HG02588 (cell line): Measurements from ENCODE around the gene ADAMTS18.

ENCODE experiments used
- ATAC-seq: cut with Tn5 transposase; IDR thresholded peaks from one replicate; pipeline ENCODE4 v1.9.1; 2021; ENCODE audit warnings: mild to moderate bottlenecking, moderate library complexity; ENCODE audit not compliant: unreplicated experiment

Gene ADAMTS18

GRCh38 chr16:77435272-77435820 is 512 bp upstream of the ADAMTS18 start:
- ATAC-seq: no peak

- ATAC-seq: no peak
Observed at GRCh38 chr16:77434022-77434529, 758 bp downstream of the ADAMTS18 start.

- ATAC-seq: no peak
Observed at GRCh38 chr16:77433146-77433545, 1.7 kb downstream of the ADAMTS18 start.

GRCh38 chr16:77432264-77432663 is 2.6 kb downstream of the ADAMTS18 start:
- no peak for ATAC-seq

GRCh38 chr16:77430787-77431585 is 3.8 kb downstream of the ADAMTS18 start:
- no peak for ATAC-seq

- no peak for ATAC-seq
Observed at GRCh38 chr16:77430360-77430759, 4.5 kb downstream of the ADAMTS18 start.

- no peak for ATAC-seq
Observed at GRCh38 chr16:77424871-77425604, 9.8 kb downstream of the ADAMTS18 start.

GRCh38 chr16:77422196-77422784 is 12.5 kb downstream of the ADAMTS18 start:
- ATAC-seq: no peak

- ATAC-seq: no peak
Observed at GRCh38 chr16:77416939-77417480, 17.8 kb downstream of the ADAMTS18 start.

- no peak for ATAC-seq
Observed at GRCh38 chr16:77414752-77415231, 20.0 kb downstream of the ADAMTS18 start.

- no peak for ATAC-seq
Observed at GRCh38 chr16:77410449-77410848, 24.4 kb downstream of the ADAMTS18 start.

- no peak for ATAC-seq
Observed at GRCh38 chr16:77409311-77409710, 25.5 kb downstream of the ADAMTS18 start.

- ATAC-seq: no peak
Observed at GRCh38 chr16:77408607-77409006, 26.2 kb downstream of the ADAMTS18 start.

GRCh38 chr16:77406680-77407079 is 28.2 kb downstream of the ADAMTS18 start:
- no peak for ATAC-seq

GRCh38 chr16:77404775-77405174 is 30.1 kb downstream of the ADAMTS18 start:
- ATAC-seq: no peak

GRCh38 chr16:77403732-77404131 is 31.1 kb downstream of the ADAMTS18 start:
- ATAC-seq: no peak

GRCh38 chr16:77402672-77403071 is 32.2 kb downstream of the ADAMTS18 start:
- no peak for ATAC-seq

- ATAC-seq: no peak
Observed at GRCh38 chr16:77402118-77402517, 32.7 kb downstream of the ADAMTS18 start.

GRCh38 chr16:77399546-77399945 is 35.3 kb downstream of the ADAMTS18 start:
- ATAC-seq: no peak

GRCh38 chr16:77399066-77399465 is 35.8 kb downstream of the ADAMTS18 start:
- ATAC-seq: no peak

- ATAC-seq: no peak
Observed at GRCh38 chr16:77398495-77398894, 36.3 kb downstream of the ADAMTS18 start.
